Small intestine (tissue), 7 donors: Measurements from ENCODE around the gene EHD4. TPM values are rescaled to one million over a fixed set of nuclear protein-coding genes. Genes with fewer than 3 reads are reported as not detected.

Experiments
- DNase-seq, 2 donors: peaks; one replicate each; pipeline versions ENCODE4 v3.0.0 to v3.0.0-alpha.2; 2013
- FAIRE-seq: peaks from 2 replicates; lab custom pipeline; 2012; peaks lifted over from hg19 to GRCh38; lab: Jason Lieb, UNC
- H3K27ac ChIP-seq, 3 donors: one replicate each; pipeline ENCODE4 v1.5.1; 2013; ENCODE audit warnings: low read length in 2 of 3, mild to moderate bottlenecking in 2 of 3, control low read depth in 1 of 3, inconsistent platforms in 1 of 3, low read depth in 1 of 3, moderate library complexity in 1 of 3
- H3K27me3 ChIP-seq, 3 donors: one replicate each; pipeline ENCODE4 v1.6.1; 2013; ENCODE audit warnings: low read length in 3 of 3, inconsistent platforms in 1 of 3; ENCODE audit not compliant: control insufficient read depth in 3 of 3, insufficient read depth in 3 of 3
- H3K36me3 ChIP-seq, 3 donors: one replicate each; pipeline ENCODE4 v1.6.1; 2013; ENCODE audit warnings: low read length in 3 of 3, inconsistent platforms in 1 of 3, low read depth in 1 of 3, mild to moderate bottlenecking in 1 of 3, moderate library complexity in 1 of 3; ENCODE audit not compliant: control insufficient read depth in 3 of 3, insufficient read depth in 2 of 3
- H3K4me1 ChIP-seq, 3 donors: one replicate each; pipeline ENCODE4 v1.6.1; 2013; ENCODE audit warnings: low read length in 2 of 3, inconsistent platforms in 1 of 3, low read depth in 1 of 3, mild to moderate bottlenecking in 1 of 3, moderate library complexity in 1 of 3; ENCODE audit not compliant: control insufficient read depth in 3 of 3, insufficient read depth in 2 of 3
- H3K4me3 ChIP-seq, 3 donors: one replicate each; pipeline ENCODE4 v1.5.1; 2013; ENCODE audit warnings: low read length in 3 of 3, control low read depth in 1 of 3, inconsistent platforms in 1 of 3, low read depth in 1 of 3, mild to moderate bottlenecking in 1 of 3, moderate library complexity in 1 of 3
- H3K9me3 ChIP-seq, 2 donors: one replicate each; pipeline ENCODE4 v1.6.1; 2013; ENCODE audit warnings: low read depth in 1 of 2, low read length in 1 of 2; ENCODE audit not compliant: control insufficient read depth in 2 of 2, insufficient read depth in 1 of 2
- WGBS, 3 donors: extraction: QIAGEN DNeasy Blood & Tissue Kit; methylation state at CpG; one replicate each; pipeline ENCODE4 v1.1.7; 2013; 5-methylcytosine and 5-hydroxymethylcytosine counted together
- polyA plus RNA-seq, 4 donors: library from polyadenylated mRNA; stranded (reverse) in 3 of 4; unstranded in 1 of 4; fragments of 200-250 nt in 3 of 4; fragments of 120-200 nt in 1 of 4; gene quantifications; one replicate each; pipeline versions ENCODE4 v1.2.1 to v1.2.3, GENCODE V29; 2013
- donor health status: healthy with polysubstance abuse.
- donor health status: control.
- donor health status: control.
- donor health status: Bipolar disorder and iron deficiency.
- donor health status: healthy.

The EHD4 gene
- polyA plus RNA-seq, 4 donors: 9.4 to 14.1 (median 11.5) TPM

DNA sequence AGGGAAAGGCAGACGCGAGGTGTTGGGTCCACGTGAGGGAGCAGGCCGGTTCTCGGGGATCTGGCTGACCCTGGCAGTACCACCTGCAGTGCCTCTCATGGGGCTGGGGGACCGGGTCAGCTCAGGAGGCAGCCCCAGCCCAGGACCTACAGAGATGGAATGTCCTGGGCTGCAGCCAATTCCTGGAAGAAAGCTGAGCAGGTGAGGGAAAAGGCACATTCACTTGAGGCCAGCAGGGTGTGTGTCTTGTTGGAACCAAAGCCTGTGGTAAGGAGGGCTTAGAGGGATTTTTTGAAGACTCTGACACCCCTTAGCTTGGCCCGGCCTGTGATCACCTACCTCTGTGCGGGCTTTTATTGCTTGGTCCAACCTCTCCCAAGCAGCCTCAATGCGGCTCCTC lies 117.9 kb downstream of the EHD4 start:
- Histone ChIP-seq H3K4me1 (no peaks in the 10 kb centered on the region), H3K27me3 (peaks cover 0 to 3% (median 0%) of the 10 kb centered on the region in 3 donors), H3K36me3 (peaks cover 0 to 5% (median 0%) of the 10 kb centered on the region in 3 donors), H3K4me3 (no peak overlapping the region), H3K27ac (no peak overlapping the region), H3K9me3 (no peaks in the 10 kb centered on the region)
- FAIRE-seq (no peak), DNase-seq (no peak)
- WGBS, 3 donors: 73 to 88% (median 76%) methylated on average over 9 of the region's 9 CpGs

DNA sequence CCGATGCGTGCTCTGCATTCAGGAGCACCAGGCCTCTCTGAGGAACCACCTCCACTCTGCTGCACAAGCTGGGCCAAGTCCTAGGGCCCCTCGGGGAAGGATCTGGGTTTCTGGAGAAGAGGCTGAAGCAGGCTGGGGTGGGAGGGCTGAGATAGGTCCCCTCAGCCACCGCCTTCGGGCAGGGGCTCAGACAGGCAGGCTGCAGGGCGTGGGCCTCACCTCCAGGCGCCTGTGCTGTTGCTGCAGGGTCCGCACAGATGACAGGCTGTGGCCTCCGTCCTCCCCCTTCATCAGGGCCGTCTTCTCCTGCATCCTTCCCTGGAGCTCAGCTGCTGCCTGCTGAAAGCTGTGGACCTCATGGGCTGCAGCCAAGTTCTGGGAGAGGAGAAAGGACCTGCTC lies 118.5 kb downstream of the EHD4 start:
- WGBS, 3 donors: 83 to 89% (median 87%) methylated on average over 10 of the region's 10 CpGs
- peaks cover 0 to 3% (median 0%) of the 10 kb centered on the region in 3 donors for H3K27me3 ChIP-seq
- DNase-seq: no peak

GRCh38 chr15:41852736-41853590 lies 119.4 kb downstream of the EHD4 start:
- Histone ChIP-seq H3K4me3 (no peak overlapping the region), H3K36me3 (peaks cover 0 to 18% (median 0%) of the 10 kb centered on the region in 3 donors), H3K27ac (no peak overlapping the region), H3K9me3 (no peaks in the 10 kb centered on the region), H3K27me3 (peaks cover 0 to 3% (median 0%) of the 10 kb centered on the region in 3 donors), H3K4me1 (no peaks in the 10 kb centered on the region)
- 74 to 86% (median 75%) methylated on average over 16 to 17 of the region's 17 CpGs for WGBS, 3 donors
- no peak for FAIRE-seq
- DNase-seq: no peak

More for the DNA sequence above, 118.5 kb downstream of the EHD4 start:
- no peak for FAIRE-seq
- H3K9me3 ChIP-seq: no peaks in the 10 kb centered on the region
- H3K4me1 ChIP-seq: no peaks in the 10 kb centered on the region
- H3K36me3 ChIP-seq: peaks cover 0 to 10% (median 0%) of the 10 kb centered on the region in 3 donors
- H3K27ac ChIP-seq: no peak overlapping the region
- H3K4me3 ChIP-seq: no peak overlapping the region

GRCh38 chr15:41851755-41852370 lies 120.5 kb downstream of the EHD4 start:
- Histone ChIP-seq H3K27ac (no peak overlapping the region), H3K4me1 (no peaks in the 10 kb centered on the region), H3K4me3 (no peak overlapping the region), H3K36me3 (peaks cover 0 to 29% (median 9%) of the 10 kb centered on the region in 3 donors), H3K27me3 (peaks cover 0 to 3% (median 0%) of the 10 kb centered on the region in 3 donors), H3K9me3 (no peaks in the 10 kb centered on the region)
- no peak for DNase-seq
- no peak for FAIRE-seq
- 70 to 85% (median 76%) methylated on average over 8 of the region's 8 CpGs for WGBS, 3 donors

- Histone ChIP-seq H3K4me1 (no peaks in the 10 kb centered on the region), H3K27ac (no peak overlapping the region), H3K27me3 (peaks cover 0 to 3% (median 0%) of the 10 kb centered on the region in 3 donors), H3K9me3 (no peaks in the 10 kb centered on the region), H3K36me3 (peaks cover under 1 to 36% (median 14%) of the 10 kb centered on the region in 3 donors), H3K4me3 (no peak overlapping the region)
- DNase-seq (no peak), FAIRE-seq (no peak)
- 22 to 51% (median 35%) methylated on average over 11 of the region's 11 CpGs for WGBS, 3 donors
These were observed 121.2 kb downstream of the EHD4 start for GRCh38 chr15:41851167-41851523.

DNA sequence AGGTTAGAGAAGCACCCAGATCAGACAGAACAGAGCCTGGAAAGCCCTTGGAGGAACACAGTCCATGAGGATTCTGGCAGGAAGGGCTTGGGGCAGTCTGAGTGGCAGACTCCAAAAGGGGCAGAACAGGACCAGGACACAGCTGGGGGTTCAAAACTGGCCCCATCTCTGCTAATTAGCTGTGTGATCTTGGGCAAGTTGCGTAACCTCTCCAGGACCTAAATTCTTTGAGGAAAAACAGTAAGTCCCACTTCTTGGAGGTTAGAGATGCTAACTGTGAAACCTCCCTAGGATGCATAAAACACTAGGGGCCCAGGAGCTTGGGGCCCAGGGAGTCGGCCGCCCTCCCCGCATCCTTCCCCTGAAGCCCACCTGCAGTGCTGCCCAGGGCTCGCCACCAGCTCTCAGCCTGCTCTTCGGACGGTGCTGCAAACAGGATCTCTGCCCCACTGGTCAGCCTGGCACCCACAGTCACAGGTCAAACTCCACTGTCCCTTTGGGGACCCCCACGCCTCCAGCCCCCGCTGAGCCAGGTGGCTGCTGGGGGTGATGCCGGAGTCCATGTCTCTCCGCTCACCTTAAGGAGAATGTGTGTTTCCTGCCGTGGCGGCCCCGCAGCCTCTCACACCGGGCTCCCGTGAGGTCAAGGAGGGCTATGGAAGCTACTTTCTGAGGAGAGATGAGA lies 121.7 kb downstream of the EHD4 start:
- Histone ChIP-seq H3K27ac (no peak overlapping the region), H3K36me3 (peaks cover 5 to 42% (median 17%) of the 10 kb centered on the region in 3 donors), H3K9me3 (no peaks in the 10 kb centered on the region), H3K4me1 (no peaks in the 10 kb centered on the region), H3K4me3 (no peak overlapping the region), H3K27me3 (peaks cover 0 to 3% (median 0%) of the 10 kb centered on the region in 3 donors)
- FAIRE-seq (no peak), DNase-seq (no peak)
- WGBS, 3 donors: 65 to 75% (median 69%) methylated on average over 16 of the region's 16 CpGs

DNA sequence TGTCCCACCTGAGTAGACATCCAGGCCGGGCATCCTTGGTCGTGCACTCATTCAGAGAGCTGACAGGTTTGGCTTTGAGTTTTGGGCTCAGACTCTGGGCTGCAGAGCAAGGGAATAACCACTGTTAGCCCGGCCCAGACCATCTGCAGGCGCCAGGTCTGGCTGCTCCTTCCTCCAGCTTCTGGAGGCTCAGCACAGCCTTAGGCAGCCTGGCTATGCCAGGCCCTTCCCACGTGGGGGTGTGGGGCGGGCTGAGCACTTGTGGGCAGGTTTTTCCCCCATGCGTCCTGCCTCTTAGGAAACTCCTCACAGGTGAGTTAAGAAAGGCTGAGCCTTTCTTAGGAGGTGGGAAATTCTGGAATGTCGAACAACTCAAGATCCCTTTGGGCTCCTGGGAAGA lies 122.5 kb downstream of the EHD4 start:
- 42 to 71% (median 61%) methylated on average over 8 of the region's 8 CpGs for WGBS, 3 donors
- DNase-seq (no peak), FAIRE-seq (no peak)
- Histone ChIP-seq H3K4me3 (no peak overlapping the region), H3K27me3 (peaks cover 0 to 3% (median 0%) of the 10 kb centered on the region in 3 donors), H3K36me3 (peaks cover 9 to 49% (median 17%) of the 10 kb centered on the region in 3 donors), H3K9me3 (no peaks in the 10 kb centered on the region), H3K4me1 (no peaks in the 10 kb centered on the region), H3K27ac (no peak overlapping the region)

- DNase-seq (no peak), FAIRE-seq (no peak)
- H3K36me3 ChIP-seq: peaks cover 9 to 56% (median 17%) of the 10 kb centered on the region in 3 donors
- H3K4me1 ChIP-seq: no peaks in the 10 kb centered on the region
- no peak overlapping the region for H3K27ac ChIP-seq
- H3K27me3 ChIP-seq: peaks cover 0 to 3% (median 0%) of the 10 kb centered on the region in 3 donors
- H3K4me3 ChIP-seq: no peak overlapping the region
- 82 to 90% (median 82%) methylated on average over 6 of the region's 6 CpGs for WGBS, 3 donors
- H3K9me3 ChIP-seq: no peaks in the 10 kb centered on the region
These were observed 123.2 kb downstream of the EHD4 start for GRCh38 chr15:41849204-41849603.
